ENCODE data around the gene MAP4K3. TPM values are rescaled to one million over a fixed set of nuclear protein-coding genes. Genes with fewer than 3 reads are reported as not detected.
A peak's percentile ranks its signal among the peaks of the same experiment; 100 is the strongest.

MAP4K3 gene
- polyA plus RNA-seq, 2 of the 4 experiments (the other 2 are of a cell fraction), result 15.8 to 44.6 TPM

DNA sequence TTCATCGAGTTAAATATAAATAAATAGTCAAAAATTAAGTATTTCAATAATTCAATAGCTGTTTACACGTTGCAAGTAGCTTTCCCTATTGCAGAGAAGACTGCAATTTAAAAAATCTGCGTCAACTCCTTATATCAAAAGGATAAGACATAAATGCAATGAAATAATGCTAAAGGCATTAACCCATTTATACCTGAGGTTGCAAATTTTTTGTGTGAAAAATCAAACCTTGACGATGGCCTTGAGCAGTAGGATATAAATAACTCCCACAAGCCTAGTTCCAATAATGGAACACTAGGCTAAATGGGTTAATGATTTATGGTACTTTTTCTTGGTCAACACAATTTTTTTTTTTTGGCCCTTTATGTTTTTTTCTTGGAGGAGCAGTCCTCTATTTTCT, 116.9 kb downstream of the MAP4K3 start:
- no peaks in the 10 kb centered on the region for H3K4me1 ChIP-seq
- no peak overlapping the region for H3K27ac ChIP-seq
- no peak for FAIRE-seq
- no peak for ATAC-seq
- 71% methylated on average over 4 of the region's 4 CpGs for WGBS (ENCODE audit: missing lambda C conversion rate)
- no peak overlapping the region for H3K4me3 ChIP-seq
- ChIA-PET POLR2A (no interaction called here), CTCF (no interaction called here)
- TF ChIP-seq MAFK (IDR thresholded peaks at IDR 0.05; ENCODE audit: partially characterized antibody) (peak; percentile 53), BHLHE40 (IDR thresholded peaks at IDR 0.05; ENCODE audit: low read depth, low read length) (no peak)
- no peaks in the 10 kb centered on the region for H3K9me3 ChIP-seq
- no peak for DNase-seq (ENCODE audit: low read depth in 1 of 2, low spot score in 1 of 2)
- no peak overlapping the region for H3K4me2 ChIP-seq

DNA sequence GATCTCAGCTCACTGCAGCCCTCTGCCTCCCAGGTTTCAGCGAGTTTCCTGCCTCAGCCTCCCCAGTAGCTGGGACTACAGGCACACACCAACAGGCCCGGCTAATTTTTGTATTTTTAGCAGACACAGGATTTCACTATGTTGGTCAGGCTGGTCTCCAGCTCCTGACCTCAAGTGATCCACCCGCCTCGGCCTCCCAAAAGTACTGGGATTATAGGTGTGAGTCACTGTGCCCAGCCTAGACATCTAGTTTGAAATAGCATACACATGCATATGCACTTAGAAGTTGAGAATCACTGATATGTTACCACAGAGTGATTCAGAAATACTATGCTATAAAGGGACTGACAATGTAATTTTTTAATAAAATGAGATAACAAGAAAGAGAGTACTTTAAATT, 123.5 kb downstream of the MAP4K3 start:
- ChIA-PET POLR2A (no interaction called here), CTCF (no interaction called here)
- Histone ChIP-seq H3K9me3 (no peaks in the 10 kb centered on the region), H3K27ac (no peak overlapping the region), H3K4me2 (no peak overlapping the region), H3K4me1 (no peaks in the 10 kb centered on the region), H3K4me3 (no peak overlapping the region)
- 88% methylated on average over 4 of the region's 4 CpGs for WGBS (ENCODE audit: missing lambda C conversion rate)
- DNase-seq (ENCODE audit: low read depth in 1 of 2, low spot score in 1 of 2) (no peak), ATAC-seq (no peak), FAIRE-seq (no peak)
- TF ChIP-seq JUNB (IDR thresholded peaks at IDR 0.05) (no peak), GATA3 (IDR thresholded peaks at IDR 0.05; ENCODE audit: borderline replicate concordance) (no peak), CBX2 (IDR thresholded peaks at IDR 0.05; ENCODE audit: borderline replicate concordance, low read depth) (no peak), NR3C1 (IDR thresholded peaks at IDR 0.05) (no peak), RNF2 (IDR thresholded peaks at IDR 0.05; ENCODE audit: borderline replicate concordance, low read depth) (no peak), ZSCAN20 (CRISPR knock-in tag; IDR thresholded peaks at IDR 0.05) (no peak), BHLHE40 (IDR thresholded peaks at IDR 0.05; ENCODE audit: low read depth, low read length) (no peak), CEBPB (IDR thresholded peaks at IDR 0.05) (no peak), FOSL2 (IDR thresholded peaks at IDR 0.05) (no peak), FOSL2 (CRISPR knock-in tag; IDR thresholded peaks at IDR 0.05) (no peak)
- TF ChIP-seq, protein P1, sequence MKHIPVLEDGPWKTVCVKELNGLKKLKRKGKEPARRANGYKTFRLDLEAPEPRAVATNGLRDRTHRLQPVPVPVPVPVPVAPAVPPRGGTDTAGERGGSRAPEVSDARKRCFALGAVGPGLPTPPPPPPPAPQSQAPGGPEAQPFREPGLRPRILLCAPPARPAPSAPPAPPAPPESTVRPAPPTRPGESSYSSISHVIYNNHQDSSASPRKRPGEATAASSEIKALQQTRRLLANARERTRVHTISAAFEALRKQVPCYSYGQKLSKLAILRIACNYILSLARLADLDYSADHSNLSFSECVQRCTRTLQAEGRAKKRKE (CRISPR knock-in tag; IDR thresholded peaks at IDR 0.05; ENCODE audit: low read depth), result no peak

DNA sequence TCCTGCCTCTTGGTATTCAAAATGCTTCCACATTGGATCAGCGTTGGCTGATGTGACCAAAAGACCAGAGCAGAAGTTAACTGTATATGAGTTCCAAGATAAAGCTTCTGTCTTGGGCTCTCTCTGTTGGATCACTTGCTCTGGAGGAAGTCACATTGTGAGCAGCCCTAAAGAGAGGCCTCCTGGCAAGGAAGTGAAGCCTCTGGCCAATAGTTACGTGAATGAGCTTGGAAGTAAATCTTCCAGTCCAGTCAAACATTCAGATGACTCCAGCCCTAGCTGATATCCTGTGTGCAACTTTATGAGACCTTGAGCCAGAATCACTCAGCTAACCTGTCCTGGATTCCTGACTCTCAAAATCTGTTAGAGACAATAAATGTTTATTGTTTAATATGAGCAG, 125.6 kb downstream of the MAP4K3 start:
- ChIA-PET POLR2A (no interaction called here), CTCF (interaction anchor here (1.1 kb wide), 1 partner anchor 24 kb away, joined by 3 read pairs; no protein-coding TSS in a partner anchor)
- Histone ChIP-seq H3K4me2 (no peak overlapping the region), H3K4me3 (no peak overlapping the region), H3K27ac (no peak overlapping the region), H3K4me1 (no peaks in the 10 kb centered on the region), H3K9me3 (no peaks in the 10 kb centered on the region)
- no peak for ATAC-seq
- DNase-seq (ENCODE audit: low read depth in 1 of 2, low spot score in 1 of 2), result no peak
- TF ChIP-seq, protein P2, sequence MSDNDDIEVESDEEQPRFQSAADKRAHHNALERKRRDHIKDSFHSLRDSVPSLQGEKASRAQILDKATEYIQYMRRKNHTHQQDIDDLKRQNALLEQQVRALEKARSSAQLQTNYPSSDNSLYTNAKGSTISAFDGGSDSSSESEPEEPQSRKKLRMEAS (IDR thresholded peaks at IDR 0.05), result no peak
- TF ChIP-seq TP53 (CRISPR knock-in tag; IDR thresholded peaks at IDR 0.05), result no peak
- TF ChIP-seq, protein P3, sequence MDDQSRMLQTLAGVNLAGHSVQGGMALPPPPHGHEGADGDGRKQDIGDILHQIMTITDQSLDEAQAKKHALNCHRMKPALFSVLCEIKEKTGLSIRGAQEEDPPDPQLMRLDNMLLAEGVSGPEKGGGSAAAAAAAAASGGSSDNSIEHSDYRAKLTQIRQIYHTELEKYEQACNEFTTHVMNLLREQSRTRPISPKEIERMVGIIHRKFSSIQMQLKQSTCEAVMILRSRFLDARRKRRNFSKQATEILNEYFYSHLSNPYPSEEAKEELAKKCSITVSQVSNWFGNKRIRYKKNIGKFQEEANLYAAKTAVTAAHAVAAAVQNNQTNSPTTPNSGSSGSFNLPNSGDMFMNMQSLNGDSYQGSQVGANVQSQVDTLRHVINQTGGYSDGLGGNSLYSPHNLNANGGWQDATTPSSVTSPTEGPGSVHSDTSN (IDR thresholded peaks at IDR 0.05), result no peak
- TF ChIP-seq CHD2 (IDR thresholded peaks at IDR 0.05; ENCODE audit: low read length, partially characterized antibody), result no peak
- WGBS (ENCODE audit: missing lambda C conversion rate), result 92% methylated on average over 2 of the region's 2 CpGs
- FAIRE-seq, result no peak

DNA sequence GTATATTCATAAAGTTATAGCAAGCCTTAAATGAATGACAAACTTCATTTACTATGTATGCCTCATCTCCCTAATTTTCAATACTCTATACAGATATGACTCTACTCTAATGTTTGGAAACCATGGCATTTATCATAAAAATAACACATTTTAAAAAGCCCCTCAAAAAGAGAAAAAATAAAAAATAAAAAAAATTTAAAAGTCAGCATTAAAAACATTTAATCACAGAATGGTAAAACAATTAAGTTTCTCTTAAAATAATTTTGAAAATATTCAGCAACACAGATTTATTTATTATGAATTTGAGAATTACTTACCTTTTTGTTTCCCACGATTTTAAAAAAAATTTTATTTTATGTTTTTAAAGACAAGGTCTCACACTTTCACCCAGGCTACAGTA, 128.3 kb downstream of the MAP4K3 start:
- WGBS (ENCODE audit: missing lambda C conversion rate), result 71% methylated on average over 1 of the region's 1 CpG
- POLR2A ChIA-PET, result no interaction called here
- Histone ChIP-seq H3K4me2 (no peak overlapping the region), H3K9me3 (no peaks in the 10 kb centered on the region), H3K4me3 (no peak overlapping the region), H3K4me1 (no peaks in the 10 kb centered on the region), H3K27ac (no peak overlapping the region)
- TF ChIP-seq, protein P4, sequence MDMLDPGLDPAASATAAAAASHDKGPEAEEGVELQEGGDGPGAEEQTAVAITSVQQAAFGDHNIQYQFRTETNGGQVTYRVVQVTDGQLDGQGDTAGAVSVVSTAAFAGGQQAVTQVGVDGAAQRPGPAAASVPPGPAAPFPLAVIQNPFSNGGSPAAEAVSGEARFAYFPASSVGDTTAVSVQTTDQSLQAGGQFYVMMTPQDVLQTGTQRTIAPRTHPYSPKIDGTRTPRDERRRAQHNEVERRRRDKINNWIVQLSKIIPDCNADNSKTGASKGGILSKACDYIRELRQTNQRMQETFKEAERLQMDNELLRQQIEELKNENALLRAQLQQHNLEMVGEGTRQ (IDR thresholded peaks at IDR 0.05), result no peak
- TF ChIP-seq PHF8 (IDR thresholded peaks at IDR 0.05; ENCODE audit: borderline replicate concordance, low read depth), result no peak
- TF ChIP-seq RARB (CRISPR knock-in tag; IDR thresholded peaks at IDR 0.05), result no peak
- TF ChIP-seq, protein P2 (IDR thresholded peaks at IDR 0.05), result no peak
- no peak for TF ChIP-seq ZC3H11A (IDR thresholded peaks at IDR 0.05)
- TF ChIP-seq, protein P5, sequence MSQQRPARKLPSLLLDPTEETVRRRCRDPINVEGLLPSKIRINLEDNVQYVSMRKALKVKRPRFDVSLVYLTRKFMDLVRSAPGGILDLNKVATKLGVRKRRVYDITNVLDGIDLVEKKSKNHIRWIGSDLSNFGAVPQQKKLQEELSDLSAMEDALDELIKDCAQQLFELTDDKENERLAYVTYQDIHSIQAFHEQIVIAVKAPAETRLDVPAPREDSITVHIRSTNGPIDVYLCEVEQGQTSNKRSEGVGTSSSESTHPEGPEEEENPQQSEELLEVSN (IDR thresholded peaks at IDR 0.05; ENCODE audit: borderline replicate concordance, low read depth), result no peak
- TF ChIP-seq, protein P6, sequence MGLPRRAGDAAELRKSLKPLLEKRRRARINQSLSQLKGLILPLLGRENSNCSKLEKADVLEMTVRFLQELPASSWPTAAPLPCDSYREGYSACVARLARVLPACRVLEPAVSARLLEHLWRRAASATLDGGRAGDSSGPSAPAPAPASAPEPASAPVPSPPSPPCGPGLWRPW (IDR thresholded peaks at IDR 0.05), result no peak
- TF ChIP-seq, protein P7, sequence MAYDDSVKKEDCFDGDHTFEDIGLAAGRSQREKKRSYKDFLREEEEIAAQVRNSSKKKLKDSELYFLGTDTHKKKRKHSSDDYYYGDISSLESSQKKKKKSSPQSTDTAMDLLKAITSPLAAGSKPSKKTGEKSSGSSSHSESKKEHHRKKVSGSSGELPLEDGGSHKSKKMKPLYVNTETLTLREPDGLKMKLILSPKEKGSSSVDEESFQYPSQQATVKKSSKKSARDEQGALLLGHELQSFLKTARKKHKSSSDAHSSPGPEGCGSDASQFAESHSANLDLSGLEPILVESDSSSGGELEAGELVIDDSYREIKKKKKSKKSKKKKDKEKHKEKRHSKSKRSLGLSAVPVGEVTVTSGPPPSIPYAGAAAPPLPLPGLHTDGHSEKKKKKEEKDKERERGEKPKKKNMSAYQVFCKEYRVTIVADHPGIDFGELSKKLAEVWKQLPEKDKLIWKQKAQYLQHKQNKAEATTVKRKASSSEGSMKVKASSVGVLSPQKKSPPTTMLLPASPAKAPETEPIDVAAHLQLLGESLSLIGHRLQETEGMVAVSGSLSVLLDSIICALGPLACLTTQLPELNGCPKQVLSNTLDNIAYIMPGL (CRISPR knock-in tag; IDR thresholded peaks at IDR 0.05; ENCODE audit: borderline replicate concordance), result no peak
- TF ChIP-seq CBX2 (IDR thresholded peaks at IDR 0.05; ENCODE audit: borderline replicate concordance, low read depth), result no peak
- DNase-seq (ENCODE audit: low read depth in 1 of 2, low spot score in 1 of 2), result no peak
- CTCF ChIA-PET, result no interaction called here
- no peak for FAIRE-seq
- ATAC-seq, result no peak
